Testis (tissue), 2 donors: ENCODE data around the gene LRRC4C.

Experiments used
- CTCF ChIP-seq, 3 experiments: fragments of 450-650 bp in 2 of 3; fragments of 200-600 bp in 1 of 3; sonication (generic) in 1 of 3; IDR thresholded peaks; one replicate each; pipeline ENCODE4 v1.5.1; 2016 to 2019; ENCODE audit warnings: antibody characterized with exemption in 3 of 3, mild to moderate bottlenecking in 2 of 3, moderate library complexity in 1 of 3
- POLR2A ChIP-seq: fragments of 450-650 bp; IDR thresholded peaks from one replicate; pipeline ENCODE4 v1.6.1; 2017; ENCODE audit warnings: antibody characterized with exemption, mild to moderate bottlenecking, moderate library complexity

GRCh38 chr11:41116970-41117369 lies 342.5 kb downstream of the LRRC4C start:
- TF ChIP-seq POLR2A, result no peak
- TF ChIP-seq CTCF (IDR thresholded peaks at IDR 0.05), result no peak
